ENCODE measurements around the gene ZNF322.

The ZNF322 gene

GRCh38 chr6:26604797-26605196 is 54.7 kb downstream of the ZNF322 start:
- TF ChIP-seq, protein P1, sequence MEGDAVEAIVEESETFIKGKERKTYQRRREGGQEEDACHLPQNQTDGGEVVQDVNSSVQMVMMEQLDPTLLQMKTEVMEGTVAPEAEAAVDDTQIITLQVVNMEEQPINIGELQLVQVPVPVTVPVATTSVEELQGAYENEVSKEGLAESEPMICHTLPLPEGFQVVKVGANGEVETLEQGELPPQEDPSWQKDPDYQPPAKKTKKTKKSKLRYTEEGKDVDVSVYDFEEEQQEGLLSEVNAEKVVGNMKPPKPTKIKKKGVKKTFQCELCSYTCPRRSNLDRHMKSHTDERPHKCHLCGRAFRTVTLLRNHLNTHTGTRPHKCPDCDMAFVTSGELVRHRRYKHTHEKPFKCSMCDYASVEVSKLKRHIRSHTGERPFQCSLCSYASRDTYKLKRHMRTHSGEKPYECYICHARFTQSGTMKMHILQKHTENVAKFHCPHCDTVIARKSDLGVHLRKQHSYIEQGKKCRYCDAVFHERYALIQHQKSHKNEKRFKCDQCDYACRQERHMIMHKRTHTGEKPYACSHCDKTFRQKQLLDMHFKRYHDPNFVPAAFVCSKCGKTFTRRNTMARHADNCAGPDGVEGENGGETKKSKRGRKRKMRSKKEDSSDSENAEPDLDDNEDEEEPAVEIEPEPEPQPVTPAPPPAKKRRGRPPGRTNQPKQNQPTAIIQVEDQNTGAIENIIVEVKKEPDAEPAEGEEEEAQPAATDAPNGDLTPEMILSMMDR (IDR thresholded peaks at IDR 0.05; ENCODE audit: insufficient read depth, missing control alignments): no peak
- DNase-seq (ENCODE audit: insufficient read length, low spot score) (no peak), FAIRE-seq (no peak)

- TF ChIP-seq, protein P1 (IDR thresholded peaks at IDR 0.05; ENCODE audit: insufficient read depth, missing control alignments): no peak
- no peak for FAIRE-seq
Measured at GRCh38 chr6:26604026-26604425, 55.5 kb downstream of the ZNF322 start.

DNA sequence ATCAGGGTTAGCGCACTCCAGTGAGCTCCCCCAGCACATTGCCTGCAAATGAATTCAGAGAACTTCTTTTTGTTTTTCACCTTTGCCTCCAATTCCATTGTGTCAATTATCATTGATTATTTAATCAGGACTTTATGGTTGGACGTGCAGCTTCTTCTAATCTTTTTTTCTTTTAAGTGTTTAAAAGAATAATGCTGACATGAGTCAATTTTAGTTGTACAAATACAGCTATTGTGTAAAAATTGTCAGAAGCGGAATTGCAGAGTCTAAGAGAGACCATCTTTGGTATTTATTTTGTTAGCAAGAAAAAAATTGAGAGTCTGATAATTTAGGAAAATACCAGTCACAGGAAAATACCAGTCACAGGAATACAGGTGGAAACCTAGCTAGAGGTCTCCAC is 57.3 kb downstream of the ZNF322 start:
- DNase-seq (ENCODE audit: insufficient read length, low spot score): no peak
- FAIRE-seq: no peak
- TF ChIP-seq, protein P1 (IDR thresholded peaks at IDR 0.05; ENCODE audit: insufficient read depth, missing control alignments): no peak

More at GRCh38 chr6:26604026-26604425, 55.5 kb downstream of the ZNF322 start:
- no peak for DNase-seq (ENCODE audit: insufficient read length, low spot score)

DNA sequence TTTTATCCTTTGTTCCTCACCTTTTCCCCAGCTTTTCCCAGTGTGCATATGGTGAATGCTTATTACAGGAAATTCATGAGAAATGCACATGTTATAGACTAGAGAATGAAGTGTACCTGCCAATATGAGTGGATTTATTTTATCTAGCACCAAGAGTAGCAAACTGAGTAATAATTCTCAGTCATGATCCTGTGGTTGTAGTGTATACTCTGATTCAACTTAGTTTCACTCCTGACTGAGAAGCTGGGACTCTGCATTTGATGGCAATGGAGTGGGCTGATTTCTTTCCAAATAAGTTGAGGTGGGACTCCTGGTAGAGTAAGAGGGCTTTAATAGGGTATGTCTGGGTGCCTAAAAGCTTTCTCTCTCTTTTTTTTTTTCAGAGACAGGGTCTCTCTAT is 58.8 kb downstream of the ZNF322 start:
- TF ChIP-seq, protein P1 (IDR thresholded peaks at IDR 0.05; ENCODE audit: insufficient read depth, missing control alignments): no peak
- FAIRE-seq (no peak), DNase-seq (ENCODE audit: insufficient read length, low spot score) (no peak)

GRCh38 chr6:26599591-26599990 is 60.0 kb downstream of the ZNF322 start:
- FAIRE-seq (no peak), DNase-seq (ENCODE audit: insufficient read length, low spot score) (no peak)
- TF ChIP-seq, protein P1 (IDR thresholded peaks at IDR 0.05; ENCODE audit: insufficient read depth, missing control alignments): no peak

- FAIRE-seq (no peak), DNase-seq (ENCODE audit: insufficient read length, low spot score) (no peak)
- TF ChIP-seq, protein P1 (IDR thresholded peaks at IDR 0.05; ENCODE audit: insufficient read depth, missing control alignments): no peak
Measured at GRCh38 chr6:26599134-26599533, 60.4 kb downstream of the ZNF322 start.

GRCh38 chr6:26598267-26598666 is 61.3 kb downstream of the ZNF322 start:
- FAIRE-seq: no peak
- DNase-seq (ENCODE audit: insufficient read length, low spot score): no peak
- TF ChIP-seq, protein P1 (IDR thresholded peaks at IDR 0.05; ENCODE audit: insufficient read depth, missing control alignments): no peak
